ENCODE results near the gene YY2.

GRCh38 chrX:21863241-21863640 lies 7.5 kb downstream of the YY2 start:
- no peak for TF ChIP-seq CTCF (conservative IDR thresholded peaks at IDR 0.05; ENCODE audit: low read length)
- no peak for TF ChIP-seq EZH2phosphoT487 (IDR thresholded peaks at IDR 0.05; ENCODE audit: borderline replicate concordance)
